Common myeloid progenitor, CD34-positive (primary cell): Measurements from ENCODE around the gene ECHS1.

Experiments
- CTCF ChIA-PET: fragments of 350-600 bp; sonication (Branson Sonifier 250); formaldehyde crosslinking; loops from one replicate; lab custom pipeline; 2021; ENCODE audit warnings: antibody characterized with exemption; lab: Charles Lee
- POLR2A ChIA-PET: fragments of 350-600 bp; sonication (Branson Sonifier 250); formaldehyde crosslinking; loops from one replicate; lab custom pipeline; 2021; ENCODE audit warnings: antibody characterized with exemption; lab: Charles Lee
- DNase-seq, 3 donors: peaks; one replicate each; pipeline versions ENCODE4 v3.0.0 to v3.0.0-alpha.2; 2013
- H3K27ac ChIP-seq, 2 experiments: 1 replicate in 1 of 2; 2 replicates in 1 of 2; pipeline ENCODE4 v1.7.0; 2013; ENCODE audit warnings: inconsistent platforms in 2 of 2, low read length in 2 of 2, mild to moderate bottlenecking in 2 of 2, low read depth in 1 of 2, moderate library complexity in 1 of 2; ENCODE audit not compliant: severe bottlenecking in 2 of 2, insufficient read depth in 1 of 2, poor library complexity in 1 of 2
- H3K27me3 ChIP-seq, 5 experiments: replicated peaks in 2 of 5; 1 replicate in 3 of 5; 2 replicates in 2 of 5; pipeline versions ENCODE4 v1.6.1 to v1.7.0; 2013; ENCODE audit warnings: low read length in 4 of 5, mild to moderate bottlenecking in 2 of 5, moderate library complexity in 2 of 5, inconsistent platforms in 1 of 5; ENCODE audit not compliant: insufficient read depth in 5 of 5, control insufficient read depth in 4 of 5
- H3K36me3 ChIP-seq, 4 experiments: 1 replicate in 2 of 4; 2 replicates in 2 of 4; pipeline versions ENCODE4 v1.6.1 to v1.7.0; 2013; ENCODE audit warnings: low read length in 3 of 4, control low read depth in 1 of 4, mild to moderate bottlenecking in 1 of 4; ENCODE audit not compliant: control insufficient read depth in 4 of 4, insufficient read depth in 4 of 4
- H3K4me1 ChIP-seq, 4 experiments: 1 replicate in 3 of 4; 2 replicates in 1 of 4; pipeline versions ENCODE4 v1.6.1 to v1.7.1; 2013; ENCODE audit warnings: low read length in 3 of 4, mild to moderate bottlenecking in 3 of 4, control low read depth in 1 of 4, inconsistent platforms in 1 of 4, moderate library complexity in 1 of 4; ENCODE audit not compliant: control insufficient read depth in 4 of 4, insufficient read depth in 4 of 4; ENCODE audit errors: control extremely low read depth in 1 of 4
- H3K4me3 ChIP-seq, 7 experiments: 1 replicate in 4 of 7; 2 replicates in 3 of 7; pipeline versions ENCODE4 v1.5.1 to v1.7.0; 2013; ENCODE audit warnings: mild to moderate bottlenecking in 7 of 7, low read length in 6 of 7, moderate library complexity in 6 of 7, inconsistent platforms in 2 of 7, low read depth in 2 of 7, control low read depth in 1 of 7; ENCODE audit not compliant: insufficient read depth in 4 of 7, control insufficient read depth in 1 of 7; ENCODE audit errors: extremely low read depth in 1 of 7
- H3K9me3 ChIP-seq, 5 experiments: 1 replicate in 4 of 5; 2 replicates in 1 of 5; pipeline versions ENCODE4 v1.6.1 to v1.7.1; 2013; ENCODE audit warnings: low read length in 4 of 5, mild to moderate bottlenecking in 2 of 5, inconsistent platforms in 1 of 5, low read depth in 1 of 5, moderate library complexity in 1 of 5; ENCODE audit not compliant: control insufficient read depth in 4 of 5, insufficient read depth in 2 of 5; ENCODE audit errors: control extremely low read depth in 1 of 5
- WGBS: methylation state at CpG from one replicate; pipeline ENCODE4 v1.1.5; 2013; ENCODE audit not compliant: insufficient coverage; 5-methylcytosine and 5-hydroxymethylcytosine counted together

The ECHS1 gene

GRCh38 chr10:133405844-133406527, 32.8 kb upstream of the ECHS1 start:
- POLR2A ChIA-PET = no interaction called here
- H3K4me3 ChIP-seq = no peak overlapping the region
- H3K27ac ChIP-seq = no peak overlapping the region
- no peak for DNase-seq
- H3K9me3 ChIP-seq = peaks cover 5 to 30% (median 15%) of the 10 kb centered on the region in 5 experiments
- no peaks in the 10 kb centered on the region for H3K27me3 ChIP-seq
- H3K4me1 ChIP-seq = no peaks in the 10 kb centered on the region
- peaks cover 40 to 81% (median 67%) of the 10 kb centered on the region in 4 experiments for H3K36me3 ChIP-seq
- WGBS = 93% methylated on average over 6 of the region's 8 CpGs
- CTCF ChIA-PET = interaction anchor here (2.2 kb wide), 1 partner anchor 32 kb away, joined by 5 read pairs; no protein-coding TSS in a partner anchor

- no peaks in the 10 kb centered on the region for H3K4me1 ChIP-seq
- no peak for DNase-seq
- H3K36me3 ChIP-seq = peaks cover 35 to 79% (median 62%) of the 10 kb centered on the region in 4 experiments
- no peaks in the 10 kb centered on the region for H3K27me3 ChIP-seq
- peaks cover 5 to 23% (median 9%) of the 10 kb centered on the region in 5 experiments for H3K9me3 ChIP-seq
- ChIA-PET CTCF (no interaction called here), POLR2A (no interaction called here)
- H3K27ac ChIP-seq = no peak overlapping the region
- WGBS = 100% methylated on average over 1 of the region's 2 CpGs
- no peak overlapping the region for H3K4me3 ChIP-seq
These were observed 32.1 kb upstream of the ECHS1 start for GRCh38 chr10:133405272-133405671.

GRCh38 chr10:133403784-133404183, 30.6 kb upstream of the ECHS1 start:
- H3K36me3 ChIP-seq = peaks cover 29 to 76% (median 59%) of the 10 kb centered on the region in 4 experiments
- no peaks in the 10 kb centered on the region for H3K27me3 ChIP-seq
- no peak overlapping the region for H3K27ac ChIP-seq
- no peaks in the 10 kb centered on the region for H3K4me1 ChIP-seq
- 90% methylated on average over 2 of the region's 5 CpGs for WGBS
- CTCF ChIA-PET = interaction anchor here (1.2 kb wide), 1 partner anchor 9 kb away, joined by 3 read pairs; no protein-coding TSS in a partner anchor
- POLR2A ChIA-PET = no interaction called here
- peaks cover 0 to 9% (median 4%) of the 10 kb centered on the region in 5 experiments for H3K9me3 ChIP-seq
- no peak overlapping the region for H3K4me3 ChIP-seq
- DNase-seq = no peak

GRCh38 chr10:133403359-133403758, 30.2 kb upstream of the ECHS1 start:
- Histone ChIP-seq H3K27ac (no peak overlapping the region), H3K4me3 (no peak overlapping the region), H3K27me3 (no peaks in the 10 kb centered on the region), H3K4me1 (no peaks in the 10 kb centered on the region), H3K36me3 (peaks cover 25 to 76% (median 59%) of the 10 kb centered on the region in 4 experiments), H3K9me3 (peaks cover 0 to 5% (median 4%) of the 10 kb centered on the region in 5 experiments)
- POLR2A ChIA-PET = no interaction called here
- no peak for DNase-seq
- 100% methylated on average over 12 of the region's 16 CpGs for whole genome bisulfite sequencing
- CTCF ChIA-PET = interaction anchor here (1.2 kb wide), 1 partner anchor 10 kb away, joined by 3 read pairs; no protein-coding TSS in a partner anchor

GRCh38 chr10:133401981-133402725, 29.0 kb upstream of the ECHS1 start:
- DNase-seq = no peak
- peaks cover 22 to 72% (median 56%) of the 10 kb centered on the region in 4 experiments for H3K36me3 ChIP-seq
- no peaks in the 10 kb centered on the region for H3K4me1 ChIP-seq
- 98% methylated on average over 20 of the region's 21 CpGs for WGBS
- ChIA-PET CTCF (interaction anchor here (1.5 kb wide), 1 partner anchor 10 kb away, joined by 3 read pairs; no protein-coding TSS in a partner anchor), POLR2A (no interaction called here)
- H3K9me3 ChIP-seq = peaks cover 0 to 1% (median 0%) of the 10 kb centered on the region in 5 experiments
- H3K4me3 ChIP-seq = no peak overlapping the region
- no peaks in the 10 kb centered on the region for H3K27me3 ChIP-seq
- H3K27ac ChIP-seq = no peak overlapping the region

GRCh38 chr10:133401500-133401899, 28.3 kb upstream of the ECHS1 start:
- Histone ChIP-seq H3K27ac (no peak overlapping the region), H3K9me3 (no peaks in the 10 kb centered on the region), H3K4me3 (no peak overlapping the region), H3K4me1 (no peaks in the 10 kb centered on the region), H3K36me3 (peaks cover 22 to 74% (median 56%) of the 10 kb centered on the region in 4 experiments), H3K27me3 (no peaks in the 10 kb centered on the region)
- CTCF ChIA-PET = interaction anchor here (0.7 to 1.5 kb wide), 2 partner anchors 9 to 115 kb away, joined by 3 to 4 read pairs; no protein-coding TSS in a partner anchor
- 98% methylated on average over 11 of the region's 12 CpGs for WGBS
- POLR2A ChIA-PET = no interaction called here
- DNase-seq = no peak
